NCI-H1105 treated with DMSO at 0.1 percent for 48 hours (cell line): ENCODE results near the gene SPTLC3.
A peak's percentile ranks its signal among the peaks of the same experiment; 100 is the strongest.

ENCODE experiments used
- DNase-seq: peaks from one replicate; lab custom pipeline; 2025; lab: John Stamatoyannopoulos, UW

Gene SPTLC3

GRCh38 chr20:12984863-12985262, 23.9 kb upstream of the SPTLC3 start:
- DNase-seq, result no peak

- DNase-seq, result no peak
Observed at GRCh38 chr20:12987261-12987660, 21.5 kb upstream of the SPTLC3 start.

- no peak for DNase-seq
Observed at GRCh38 chr20:12989586-12990115, 19.1 kb upstream of the SPTLC3 start.

GRCh38 chr20:12997128-12997655, 11.6 kb upstream of the SPTLC3 start:
- DNase-seq, result no peak

- no peak for DNase-seq
Observed at GRCh38 chr20:12998046-12998445, 10.7 kb upstream of the SPTLC3 start.

GRCh38 chr20:12999201-12999600, 9.6 kb upstream of the SPTLC3 start:
- DNase-seq, result no peak

GRCh38 chr20:13002251-13002650, 6.5 kb upstream of the SPTLC3 start:
- DNase-seq, result no peak

GRCh38 chr20:13006825-13007224, 1.9 kb upstream of the SPTLC3 start:
- DNase-seq, result no peak

- no peak for DNase-seq
Observed at GRCh38 chr20:13007596-13007995, 1.2 kb upstream of the SPTLC3 start.

- DNase-seq, result no peak
Observed at GRCh38 chr20:13009682-13010406, 1.1 kb downstream of the SPTLC3 start.

GRCh38 chr20:13012886-13013285, 4.1 kb downstream of the SPTLC3 start:
- DNase-seq, result no peak

GRCh38 chr20:13013411-13013810, 4.6 kb downstream of the SPTLC3 start:
- DNase-seq, result no peak

- DNase-seq, result no peak
Observed at GRCh38 chr20:13017235-13017634, 8.5 kb downstream of the SPTLC3 start.

- peak; percentile 83 for DNase-seq
Observed at GRCh38 chr20:13017883-13018535, 9.2 kb downstream of the SPTLC3 start.

- DNase-seq, result no peak
Observed at GRCh38 chr20:13021205-13021970, 12.6 kb downstream of the SPTLC3 start.

GRCh38 chr20:13022401-13023155, 13.8 kb downstream of the SPTLC3 start:
- DNase-seq, result no peak

GRCh38 chr20:13024596-13024995, 15.8 kb downstream of the SPTLC3 start:
- DNase-seq, result no peak

GRCh38 chr20:13025181-13025580, 16.4 kb downstream of the SPTLC3 start:
- no peak for DNase-seq

GRCh38 chr20:13028001-13028400, 19.2 kb downstream of the SPTLC3 start:
- DNase-seq, result no peak

- DNase-seq, result no peak
Observed at GRCh38 chr20:13028673-13029072, 19.9 kb downstream of the SPTLC3 start.

GRCh38 chr20:13029687-13030375, 21.1 kb downstream of the SPTLC3 start:
- DNase-seq, result no peak
